HG02678 (cell line): Measurements from ENCODE around the gene CHRM3.

Source experiments
- ATAC-seq: cut with Tn5 transposase; IDR thresholded peaks from one replicate; pipeline ENCODE4 v1.9.1; 2021; ENCODE audit warnings: mild to moderate bottlenecking, moderate library complexity; ENCODE audit not compliant: unreplicated experiment

Gene CHRM3

DNA sequence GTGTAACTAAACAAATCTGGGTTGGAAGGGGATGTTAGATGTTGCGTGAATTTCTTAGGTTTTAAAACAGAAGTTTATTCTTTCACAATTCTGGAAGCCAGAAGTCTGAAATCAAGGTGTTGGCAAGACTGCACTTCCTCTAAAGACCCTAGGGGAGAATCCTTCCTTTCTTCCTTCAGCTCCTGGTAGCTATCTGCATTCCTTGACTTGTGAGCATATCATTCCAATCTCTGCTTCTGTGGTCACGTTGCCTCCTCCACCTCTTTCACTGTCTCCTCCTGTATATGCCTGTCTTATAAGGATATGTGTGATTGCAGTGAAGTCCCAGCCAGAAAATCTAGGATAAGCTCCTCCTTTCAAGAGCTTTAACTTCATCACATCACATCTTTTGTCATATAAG lies 7.7 kb downstream of the CHRM3 start:
- ATAC-seq: no peak

DNA sequence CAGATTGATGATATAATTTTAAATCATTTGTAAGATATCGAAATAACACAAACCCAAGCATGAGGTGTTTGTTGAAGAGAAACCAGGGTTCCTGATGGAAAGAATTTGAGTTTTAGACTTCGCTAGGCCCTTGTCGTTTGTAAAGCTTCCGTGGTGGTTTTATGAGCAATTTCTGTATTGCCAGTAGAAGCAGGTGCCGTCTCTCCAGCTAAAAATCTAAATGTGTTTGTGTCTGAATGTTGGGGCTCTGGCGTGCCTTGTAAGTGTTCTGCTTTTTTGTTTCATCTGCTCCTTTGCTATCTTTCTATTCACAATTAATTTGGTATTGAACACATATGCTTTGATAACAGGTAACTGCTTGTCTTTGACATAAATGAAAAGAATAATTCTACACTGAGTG lies 27.5 kb downstream of the CHRM3 start:
- no peak for ATAC-seq

DNA sequence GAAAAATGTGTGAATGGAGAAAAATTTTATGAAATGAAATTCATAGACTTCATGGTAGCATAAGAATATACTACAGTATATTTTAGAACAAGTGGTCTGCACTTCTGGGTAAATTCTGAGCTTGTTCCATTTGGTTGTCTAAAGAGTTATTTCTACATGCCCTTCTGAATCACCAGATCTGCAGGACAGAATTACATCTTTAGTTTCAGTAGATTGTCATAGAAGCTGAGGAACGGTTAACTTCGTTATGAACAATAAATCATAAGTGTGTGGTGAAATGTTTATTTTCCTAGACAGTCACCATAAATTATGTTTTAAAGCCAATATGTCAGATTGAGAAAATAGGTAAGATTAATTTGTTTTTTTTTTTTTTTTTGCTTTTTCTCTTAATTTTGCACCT lies 30.9 kb downstream of the CHRM3 start:
- ATAC-seq: no peak

DNA sequence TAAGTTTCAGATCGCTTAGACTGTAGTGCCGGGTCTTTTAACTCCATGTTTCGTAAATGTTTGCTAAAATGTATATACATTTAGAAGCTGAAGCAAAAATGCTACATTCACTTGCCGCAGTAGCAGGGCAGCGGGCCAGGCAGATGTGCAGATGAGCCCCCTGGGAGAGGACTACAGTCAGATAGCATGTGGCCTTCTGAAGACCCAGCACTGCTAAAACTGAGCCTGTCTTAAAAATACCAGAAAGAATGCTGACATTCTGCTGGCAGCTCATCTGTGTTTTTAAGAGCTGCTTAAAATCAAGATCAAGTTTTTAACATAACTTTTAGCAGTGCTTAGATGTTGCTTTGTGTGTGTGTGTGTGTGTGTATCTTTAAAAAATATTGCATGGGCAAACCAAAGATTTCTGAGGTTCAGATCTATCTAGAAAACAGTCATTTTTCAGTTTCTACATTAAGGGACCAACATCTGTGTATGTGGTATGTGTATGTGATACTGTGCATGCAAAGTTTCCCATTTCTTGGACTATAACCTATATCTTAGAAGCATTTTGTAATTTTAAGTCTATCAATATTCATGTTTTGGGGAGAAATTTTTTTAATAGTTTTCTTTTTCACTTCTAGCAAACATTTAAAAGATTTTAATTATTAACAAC lies 31.7 kb downstream of the CHRM3 start:
- peak; percentile 77 for ATAC-seq

DNA sequence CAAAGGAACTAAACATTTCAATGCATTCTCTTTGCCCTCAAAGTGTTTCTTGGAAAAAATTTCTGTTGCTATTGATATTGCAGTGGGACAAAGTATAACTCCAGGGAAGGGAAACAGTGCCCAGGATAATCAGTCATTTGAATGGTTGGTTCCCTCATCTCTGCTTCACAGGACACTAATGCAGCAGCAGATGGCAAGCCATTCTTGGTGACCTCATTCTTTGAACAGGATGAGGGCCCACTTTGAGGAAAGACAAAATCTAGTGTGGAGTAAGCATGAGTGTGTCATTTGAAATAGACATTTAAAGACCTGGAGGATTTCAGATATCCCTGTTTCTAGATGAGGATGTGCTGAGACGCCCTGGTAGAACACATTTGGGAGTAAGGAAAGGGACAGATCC lies 32.3 kb downstream of the CHRM3 start:
- ATAC-seq: peak; percentile 36

DNA sequence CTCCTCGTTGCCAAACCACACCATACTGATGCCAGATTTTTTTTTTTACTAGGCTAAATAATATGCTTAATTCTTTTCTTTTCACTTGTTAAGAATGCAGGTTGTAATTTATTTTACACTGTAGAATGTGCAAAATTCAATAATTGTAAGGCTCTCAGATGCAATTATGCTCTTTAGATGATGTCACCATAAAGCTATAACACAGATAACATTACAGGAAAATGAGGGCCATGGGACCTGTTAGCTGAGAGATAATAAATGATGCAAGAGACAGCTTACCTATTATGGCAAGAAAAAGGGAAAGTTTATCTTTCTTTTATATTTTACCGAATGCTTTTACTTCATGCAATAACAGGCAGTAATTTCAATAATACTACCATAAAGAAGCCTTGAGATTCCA lies 35.4 kb downstream of the CHRM3 start:
- no peak for ATAC-seq

DNA sequence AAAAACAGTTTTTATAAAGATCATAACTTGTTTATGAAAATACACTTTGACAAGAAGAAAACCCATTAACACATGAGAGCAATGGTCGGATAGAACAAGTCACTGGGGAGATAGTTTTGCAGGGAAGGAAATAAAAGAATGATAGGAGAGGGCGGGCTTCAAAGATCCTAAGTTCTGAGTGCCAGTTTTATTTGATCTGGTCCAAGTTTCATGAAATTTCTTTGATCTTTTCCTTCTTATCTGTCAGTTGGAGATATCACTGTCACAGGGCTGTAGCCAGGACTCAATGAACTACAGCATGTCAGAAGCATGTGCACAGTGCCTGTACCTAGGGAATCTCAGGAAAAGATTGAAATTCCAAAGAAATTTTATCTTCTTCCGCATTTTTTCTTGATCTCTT lies 36.5 kb downstream of the CHRM3 start:
- no peak for ATAC-seq

DNA sequence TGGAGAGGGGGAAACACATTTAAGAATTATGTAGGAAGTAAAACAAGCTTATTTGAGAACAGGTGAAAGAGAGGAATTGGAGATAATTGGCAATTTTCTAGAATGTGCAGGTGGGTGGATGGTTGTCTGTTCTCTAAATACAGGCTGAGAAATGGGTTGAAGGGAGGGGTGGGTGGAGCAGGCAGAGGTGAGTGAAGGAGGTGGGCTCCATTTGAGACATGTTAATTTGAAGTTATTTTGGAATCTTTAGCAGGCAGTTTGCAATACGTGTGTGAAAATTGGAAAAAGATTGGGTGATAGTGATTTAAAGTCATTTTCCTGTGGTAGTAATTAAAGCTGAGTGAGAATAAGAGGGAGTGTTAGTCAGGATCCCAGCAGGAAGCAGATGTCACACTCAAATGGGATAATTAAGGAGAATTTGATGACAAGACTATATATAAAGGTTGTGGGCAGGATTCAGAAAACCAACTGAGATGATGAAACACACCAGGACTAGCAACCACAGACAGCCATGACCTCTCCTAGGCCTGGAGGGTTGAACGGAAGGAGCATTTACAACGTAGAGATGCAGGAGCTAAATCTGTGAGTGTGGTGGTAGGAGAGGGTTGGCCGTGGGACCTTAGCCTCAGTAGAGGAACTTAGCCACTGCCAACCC lies 40.6 kb downstream of the CHRM3 start:
- no peak for ATAC-seq

DNA sequence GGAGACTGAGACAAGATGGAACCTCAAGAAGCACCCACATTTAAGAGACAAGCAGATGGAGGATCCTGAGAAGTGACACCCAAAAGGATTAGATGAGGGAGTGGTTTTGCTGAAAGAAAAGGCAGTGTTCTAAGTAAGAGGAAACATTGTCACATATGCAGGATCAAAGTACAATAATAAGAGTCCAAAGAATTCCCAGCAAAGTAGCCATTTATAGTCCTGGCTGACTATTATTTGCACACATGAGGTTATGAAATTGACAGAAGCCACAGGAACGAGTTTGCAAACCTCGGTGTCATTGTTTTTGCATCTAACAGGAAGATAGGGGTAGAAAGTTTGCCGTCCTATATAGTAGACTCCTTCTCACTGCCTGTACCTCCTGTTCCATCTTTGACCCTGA lies 41.3 kb downstream of the CHRM3 start:
- ATAC-seq: no peak

DNA sequence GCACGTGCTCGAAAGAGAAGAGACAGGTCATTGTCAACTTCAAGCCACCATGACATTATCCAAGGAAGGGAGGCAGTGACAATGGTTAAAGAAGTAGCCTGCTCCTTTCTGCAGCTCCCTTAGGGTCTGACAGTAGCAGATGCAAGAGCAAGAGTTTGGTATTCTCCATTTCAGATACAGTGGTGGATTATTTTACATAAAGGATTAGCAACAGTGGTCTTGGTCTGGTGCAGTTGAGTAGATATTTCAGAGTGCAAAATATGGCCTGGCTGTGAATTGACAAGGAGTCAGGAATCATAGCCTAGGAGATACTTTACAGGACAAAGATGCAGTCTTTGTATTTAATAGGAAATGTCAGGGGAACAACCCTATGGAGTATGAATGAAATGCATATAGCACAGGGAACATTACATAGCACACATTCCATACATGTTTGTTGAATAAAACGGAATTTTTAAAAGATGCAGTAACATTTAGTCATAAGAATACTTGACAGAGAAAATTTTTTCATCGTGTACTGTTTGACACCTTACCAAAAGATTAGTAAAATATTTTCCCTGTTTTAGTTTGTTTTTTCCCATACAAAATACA lies 41.8 kb downstream of the CHRM3 start:
- no peak for ATAC-seq

DNA sequence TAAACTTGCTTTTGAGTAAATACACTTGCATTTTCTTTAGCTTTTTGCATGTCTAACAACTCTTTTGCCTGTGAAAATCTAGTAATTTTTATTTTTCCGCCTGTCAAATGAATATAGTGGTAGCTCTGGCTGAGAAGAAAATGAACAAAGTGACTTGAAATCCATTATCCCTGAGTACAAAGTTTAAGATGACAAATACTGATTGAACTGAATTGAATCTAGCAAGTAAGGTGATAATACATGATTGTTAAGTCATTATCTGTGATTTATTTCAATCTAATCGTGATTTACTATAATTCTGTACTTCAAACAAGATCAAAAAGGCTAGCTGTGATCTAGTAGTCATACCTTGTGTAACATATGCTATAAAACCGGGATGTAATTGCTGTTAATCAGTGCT lies 42.8 kb downstream of the CHRM3 start:
- no peak for ATAC-seq

DNA sequence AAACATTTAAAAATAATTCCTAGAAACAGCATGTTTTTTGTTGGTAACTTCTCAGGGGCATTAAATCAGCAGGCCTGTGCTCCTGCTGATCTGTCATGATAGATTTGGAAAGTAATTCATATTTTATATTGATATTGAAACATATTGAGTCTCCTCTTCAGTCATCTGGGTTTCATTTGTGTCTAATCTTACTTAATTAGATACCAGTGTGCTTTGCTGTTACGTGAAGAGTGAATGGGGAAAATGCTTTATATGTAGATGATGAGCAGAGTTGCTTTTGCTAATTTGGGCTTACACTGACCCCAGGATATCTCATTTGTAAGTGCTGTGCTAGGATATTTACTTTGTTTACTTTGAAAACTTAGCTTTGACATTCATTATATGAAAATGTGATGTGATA lies 45.9 kb downstream of the CHRM3 start:
- no peak for ATAC-seq

DNA sequence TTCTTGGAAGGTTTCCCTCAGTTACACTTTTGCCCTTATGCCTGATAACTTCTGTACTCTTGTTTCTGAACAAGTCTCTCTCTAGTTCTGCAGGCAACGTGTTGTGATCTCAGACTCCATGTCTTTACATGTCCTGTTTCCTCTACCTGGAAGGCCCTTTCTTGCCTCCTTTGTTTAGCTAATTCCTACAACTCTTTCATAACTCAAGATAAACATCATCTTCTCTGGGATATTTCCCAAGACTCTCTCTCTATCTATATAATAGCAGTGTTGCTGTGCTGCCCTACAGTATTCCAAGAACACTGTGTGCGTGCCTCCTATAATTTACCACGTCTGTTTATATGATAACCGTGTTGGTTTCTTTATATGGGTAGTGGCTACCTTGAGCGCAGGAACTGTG lies 47.8 kb downstream of the CHRM3 start:
- ATAC-seq: no peak
